Fibroblast of skin of scalp (primary cell): Measurements from ENCODE around the gene CD9.
"Not testable (repeated sequence)": the region's sequence is repeated elsewhere in the genome, so short reads cannot be mapped to it uniquely, and the experiment has no call there.

Experiments used
- DNase-seq: peaks from one replicate; pipeline ENCODE4 v3.0.0-alpha.2; 2013

CD9 gene

GRCh38 chr12:6180268-6181051 is 19.7 kb upstream of the CD9 start:
- DNase-seq, result peak; percentile 44

GRCh38 chr12:6181166-6181565 is 19.0 kb upstream of the CD9 start:
- no peak for DNase-seq

DNA sequence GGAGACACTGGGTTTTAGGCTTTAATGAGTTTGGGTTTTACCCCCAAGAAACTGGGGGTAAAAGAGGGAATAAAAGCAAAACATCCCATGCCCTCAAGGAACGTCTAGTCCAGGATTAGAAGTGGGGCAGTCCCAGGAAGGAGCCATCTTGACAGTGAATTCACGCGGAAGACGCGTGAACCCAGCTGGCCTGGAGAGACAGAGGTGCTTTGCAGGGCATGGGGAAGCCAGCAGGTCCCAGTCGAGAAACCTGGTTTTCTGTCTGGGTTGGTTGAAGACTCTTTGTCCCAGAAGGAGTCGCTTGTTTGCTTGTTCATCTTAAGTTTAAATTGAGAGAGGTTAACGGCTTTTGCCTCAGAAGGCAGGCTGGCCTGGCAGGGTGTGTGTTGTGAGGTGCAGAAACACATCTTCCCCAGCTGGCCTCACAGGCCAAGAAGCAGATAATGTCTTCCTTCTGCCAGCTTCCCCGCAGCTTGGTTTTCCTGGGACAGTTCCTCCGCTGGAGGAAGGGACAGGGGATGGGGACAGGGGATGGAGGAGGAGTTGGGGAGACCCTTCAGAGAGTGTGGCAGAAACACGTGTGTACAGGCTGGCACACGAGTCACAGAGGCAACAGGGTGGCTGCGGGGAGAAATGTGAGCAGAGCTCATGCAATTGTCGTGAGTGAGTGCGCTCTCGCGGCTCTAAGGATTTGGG is 18.5 kb upstream of the CD9 start:
- no peak for DNase-seq

GRCh38 chr12:6182279-6182898 is 17.8 kb upstream of the CD9 start:
- peak; percentile 91 for DNase-seq

GRCh38 chr12:6183689-6184428 is 16.3 kb upstream of the CD9 start:
- peak; percentile 61 for DNase-seq

DNA sequence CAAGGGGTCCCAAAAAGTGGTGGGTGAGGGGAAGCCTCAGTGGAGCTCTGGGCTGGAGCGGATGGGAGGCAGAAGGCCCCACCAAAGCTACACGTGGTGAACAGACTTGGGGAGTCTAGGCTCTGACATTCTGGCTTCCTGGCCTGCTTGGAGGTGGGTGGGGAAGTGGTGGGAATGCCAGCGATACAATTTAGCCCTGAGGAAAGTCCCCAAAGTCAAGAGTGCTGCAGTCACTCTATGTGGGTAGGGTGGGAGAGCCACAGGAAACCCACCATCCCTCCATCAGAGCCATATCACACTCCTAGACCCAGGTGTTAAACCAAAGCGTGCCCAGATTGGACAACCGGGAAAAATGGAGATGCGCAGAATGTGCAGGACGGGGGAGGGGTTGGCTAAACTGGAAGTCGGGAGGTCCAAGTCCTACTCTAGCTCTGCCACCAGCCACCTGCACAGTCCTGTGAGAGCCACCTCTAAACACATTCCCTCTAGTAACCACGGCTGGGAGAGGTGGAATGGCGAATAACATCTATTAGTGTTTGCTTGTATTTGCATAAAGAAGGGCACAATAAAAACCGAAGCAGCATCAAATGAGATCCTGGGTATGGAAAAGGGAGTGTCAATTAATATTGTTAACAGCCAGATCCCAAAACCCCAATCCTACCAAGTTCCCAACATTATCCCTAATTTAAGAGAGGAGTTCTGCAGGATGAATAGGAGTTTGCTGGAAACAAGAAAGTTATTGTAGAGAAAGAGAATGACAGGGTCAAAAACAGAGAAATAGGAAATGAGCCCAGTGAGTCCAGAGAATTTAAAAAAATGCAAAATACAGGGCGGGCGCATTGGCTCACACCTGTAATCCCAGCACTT is 14.0 kb upstream of the CD9 start:
- DNase-seq, result no peak

- DNase-seq, result no peak
Observed at GRCh38 chr12:6187948-6188793, 12.0 kb upstream of the CD9 start.

- DNase-seq, result no peak
Observed at GRCh38 chr12:6189028-6189427, 11.2 kb upstream of the CD9 start.

GRCh38 chr12:6189952-6190598 is 10.1 kb upstream of the CD9 start:
- not testable (repeated sequence) for DNase-seq

- DNase-seq, result not testable (repeated sequence)
Observed at GRCh38 chr12:6190767-6191530, 9.3 kb upstream of the CD9 start.

GRCh38 chr12:6192604-6193380 is 7.4 kb upstream of the CD9 start:
- no peak for DNase-seq

GRCh38 chr12:6193853-6194815 is 6.1 kb upstream of the CD9 start:
- no peak for DNase-seq

- DNase-seq, result peak; percentile 82
Observed at GRCh38 chr12:6195665-6196535, 4.3 kb upstream of the CD9 start.

- no peak for DNase-seq
Observed at GRCh38 chr12:6198051-6198450, 2.1 kb upstream of the CD9 start.

DNA sequence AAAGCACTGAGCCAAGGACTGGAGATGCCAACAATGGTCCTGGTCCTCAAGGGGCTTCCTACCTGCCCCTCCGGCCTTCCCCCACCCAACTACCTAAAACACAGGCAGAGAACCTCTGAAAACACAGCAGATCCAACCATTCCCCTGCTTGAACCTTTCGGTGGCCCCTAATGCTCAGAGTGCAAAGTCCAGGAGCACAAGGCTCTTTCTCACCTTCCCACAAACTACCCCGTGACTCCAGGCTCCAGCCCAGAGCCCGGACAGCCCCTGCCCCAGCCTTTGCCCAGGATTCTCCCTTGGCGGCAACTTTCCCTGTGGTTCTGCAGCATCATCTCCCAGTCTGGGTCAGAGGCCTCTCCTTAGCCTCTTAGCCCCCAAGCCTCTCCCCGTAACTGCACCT is 1.6 kb upstream of the CD9 start:
- no peak for DNase-seq

GRCh38 chr12:6198985-6199530 is 1.1 kb upstream of the CD9 start:
- no peak for DNase-seq
